LHCN-M2 (cell line): ENCODE measurements around the gene GRIK4. TPM values are rescaled to one million over a fixed set of nuclear protein-coding genes. Genes with fewer than 3 reads are reported as not detected.

Source experiments
- DNase-seq: peaks from one replicate; pipeline ENCODE4 v3.0.0-alpha.2; 2012; ENCODE audit warnings: low read depth
- total RNA-seq: library from RNA; depleted of rRNA; stranded (reverse); fragments of >200 nt; gene quantifications from 2 replicates; pipeline ENCODE4 v1.2.3, GENCODE V29; 2014

GRIK4 gene
- total RNA-seq, 1 experiment from 2014 or later, result 0.06 TPM

DNA sequence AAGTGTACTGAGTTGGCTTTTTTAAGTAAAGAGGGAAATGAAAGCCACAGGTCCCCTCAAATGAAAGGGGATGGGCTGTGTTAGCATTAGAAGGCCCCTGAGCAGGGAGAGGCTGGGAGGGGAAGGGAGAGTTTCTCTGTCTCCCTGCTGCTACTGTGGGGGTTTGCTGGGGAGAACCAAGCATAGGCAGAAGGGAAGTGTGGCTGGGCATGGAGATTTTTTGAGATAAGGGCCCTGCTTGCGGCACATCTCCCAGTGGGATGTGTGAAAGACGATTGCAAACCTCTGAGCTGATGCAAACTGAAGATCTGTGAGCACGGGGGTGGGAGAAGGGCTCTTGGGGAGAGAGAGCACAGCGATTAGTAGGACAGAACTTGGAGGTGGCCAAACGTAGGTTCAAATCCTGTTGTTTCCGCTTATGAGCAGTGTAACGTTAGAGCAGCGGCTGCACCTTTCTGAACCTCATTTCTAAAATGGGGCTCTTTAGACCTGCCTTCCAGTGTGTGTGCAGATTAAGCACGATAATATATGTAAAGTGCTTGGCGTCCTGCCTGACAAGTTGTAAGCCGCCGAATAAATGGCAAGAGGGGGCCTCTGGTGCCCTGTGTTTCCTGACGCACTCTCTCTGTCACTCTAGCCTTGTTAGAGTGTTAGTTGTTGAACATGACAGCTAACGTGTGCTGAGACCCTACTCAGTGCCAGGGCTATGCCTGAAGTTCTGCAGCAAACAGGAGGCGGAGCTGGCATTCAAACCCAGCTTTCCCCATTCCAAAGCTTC, 122.3 kb downstream of the GRIK4 start:
- no peak for DNase-seq

DNA sequence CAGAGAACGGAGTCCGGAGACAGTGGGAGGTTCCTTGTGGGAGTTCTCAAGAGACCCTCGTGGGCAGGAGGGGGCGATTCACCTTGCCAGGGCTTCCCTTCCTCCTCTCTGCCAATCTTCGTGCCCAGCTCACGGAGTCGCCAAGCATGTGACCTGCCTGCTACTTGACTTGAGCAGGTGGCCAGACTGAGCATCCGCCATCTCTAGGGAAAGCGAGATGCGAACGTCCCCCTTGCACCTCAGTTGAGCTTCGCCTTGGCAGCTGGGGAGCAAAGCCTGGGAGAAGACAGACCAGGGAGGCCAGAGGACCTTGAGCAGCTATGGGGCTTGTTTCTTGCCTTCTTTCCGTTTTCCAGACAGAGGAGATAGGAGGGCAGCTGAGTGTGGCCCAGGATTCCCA, 123.2 kb downstream of the GRIK4 start:
- DNase-seq, result no peak

DNA sequence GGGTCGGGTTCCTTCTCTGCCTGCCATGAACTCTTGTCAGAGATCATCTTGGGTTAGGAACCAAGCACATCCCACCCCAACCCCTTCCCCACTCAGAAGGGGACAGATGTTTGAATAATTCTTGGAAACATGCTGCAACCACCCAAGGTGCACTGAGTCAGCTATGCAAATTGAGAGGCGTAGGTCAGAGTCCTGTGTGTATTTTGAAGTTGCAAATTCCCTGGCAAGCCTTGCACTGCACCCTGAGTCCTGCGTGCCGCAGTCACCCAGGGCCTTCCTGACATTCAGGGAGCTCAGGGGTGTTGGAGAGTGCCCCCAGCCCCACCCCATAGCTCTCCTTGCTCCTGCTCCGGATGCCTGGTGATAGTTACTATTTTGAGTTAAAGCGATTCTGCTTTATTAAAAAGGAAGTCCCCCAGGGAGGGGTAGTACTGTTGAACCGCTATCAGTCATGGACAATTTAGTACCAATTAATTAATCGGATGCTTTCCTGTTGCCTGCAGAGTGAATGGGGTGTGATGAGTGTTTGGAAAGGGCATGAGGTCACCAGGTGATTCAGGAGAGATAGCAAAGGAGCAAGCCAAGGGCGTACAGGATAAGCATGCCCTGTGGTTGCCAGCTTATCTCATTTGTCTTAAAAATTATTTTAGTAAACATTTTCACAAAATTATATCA, 123.7 kb downstream of the GRIK4 start:
- DNase-seq, result no peak

DNA sequence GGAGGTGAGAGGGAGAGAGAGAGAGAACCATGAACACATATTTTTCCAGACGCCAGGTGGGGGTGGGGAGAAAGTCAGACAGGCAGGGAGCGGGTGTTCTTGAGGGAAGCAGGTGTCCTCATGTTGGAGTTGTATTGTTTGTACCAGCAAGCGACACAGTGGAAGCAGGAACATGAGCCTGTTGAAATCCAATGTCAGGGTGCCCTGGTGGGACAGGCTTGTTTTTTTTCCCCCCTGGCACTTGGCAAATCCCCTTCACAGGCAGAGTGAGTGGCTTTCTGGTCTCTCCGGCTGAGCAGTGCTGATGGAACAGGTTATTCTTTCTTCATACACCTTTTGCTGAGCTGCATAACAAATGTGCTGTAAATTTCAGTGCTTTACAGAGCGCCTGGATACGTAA, 125.6 kb downstream of the GRIK4 start:
- no peak for DNase-seq

DNA sequence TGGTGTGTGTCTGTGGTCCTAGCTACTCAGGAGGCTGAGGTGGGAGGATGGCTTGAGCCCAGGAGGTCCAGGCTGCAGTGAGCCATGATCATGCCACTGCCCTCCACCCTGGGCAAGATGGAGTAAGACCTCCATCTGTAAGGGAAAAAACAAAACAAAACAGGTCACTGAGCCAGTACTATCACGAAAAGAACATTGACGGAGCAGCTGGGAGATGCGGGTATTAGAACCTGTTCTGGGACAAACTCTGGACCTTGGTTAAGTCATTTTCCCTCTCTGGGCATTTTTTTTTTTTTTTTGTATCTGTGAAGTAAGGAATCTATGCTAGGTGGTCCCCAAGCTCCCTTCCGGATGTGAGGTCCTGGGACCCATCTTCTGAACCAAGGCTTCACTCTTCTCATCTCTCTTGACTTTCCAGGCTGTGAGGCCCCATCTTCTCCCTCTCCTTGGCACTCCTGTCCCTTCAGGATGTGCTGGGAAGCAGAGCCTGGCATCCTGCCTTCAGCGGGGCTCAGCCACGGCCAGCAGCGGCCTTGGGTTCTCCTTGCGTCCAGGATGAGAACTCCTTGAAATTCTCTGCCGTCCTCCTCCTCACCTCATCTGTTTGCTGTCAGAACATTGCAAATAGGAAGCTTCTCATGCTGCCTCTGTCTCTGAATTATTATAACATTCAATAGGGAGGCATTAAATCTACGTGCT, 130.8 kb downstream of the GRIK4 start:
- no peak for DNase-seq

DNA sequence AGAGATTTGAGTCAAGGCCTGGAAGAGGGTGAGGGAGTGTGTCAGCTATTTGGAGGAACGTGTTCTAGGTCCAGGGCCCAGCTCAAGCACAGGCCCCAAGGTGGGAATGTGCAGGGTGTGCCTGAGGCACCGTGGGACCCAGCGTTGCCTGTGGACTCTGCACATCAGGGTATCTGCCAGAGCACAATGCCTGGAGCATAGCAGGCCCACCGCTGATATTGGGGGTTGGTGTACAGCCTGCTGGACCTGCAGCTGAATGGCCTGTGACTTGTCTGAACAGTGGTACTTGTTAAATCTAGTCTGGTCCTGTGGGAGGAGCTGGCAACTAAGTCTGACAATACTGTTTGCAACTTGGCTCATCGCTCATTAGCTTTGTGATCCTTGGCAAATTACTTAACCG, 131.7 kb downstream of the GRIK4 start:
- no peak for DNase-seq

DNA sequence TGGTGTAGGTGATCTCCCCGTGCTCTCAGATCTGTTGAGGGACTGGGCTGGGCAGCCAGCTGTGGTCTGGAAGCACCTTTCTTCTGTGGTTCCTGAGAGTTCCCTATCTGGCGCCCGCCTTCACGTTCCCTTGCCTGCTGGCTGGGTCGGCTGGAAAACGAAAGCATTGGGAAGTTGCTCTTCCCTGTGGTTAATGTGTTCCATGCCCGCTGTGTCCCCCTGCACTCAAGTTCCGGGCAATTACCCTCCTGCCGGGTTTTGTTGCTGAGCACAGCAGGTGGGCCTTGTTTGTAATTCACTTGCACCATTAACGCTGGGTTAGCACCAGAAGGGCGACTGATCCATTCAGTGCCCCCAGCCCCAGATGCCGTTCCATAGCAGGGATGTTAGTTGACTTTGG, 134.1 kb downstream of the GRIK4 start:
- DNase-seq, result no peak

DNA sequence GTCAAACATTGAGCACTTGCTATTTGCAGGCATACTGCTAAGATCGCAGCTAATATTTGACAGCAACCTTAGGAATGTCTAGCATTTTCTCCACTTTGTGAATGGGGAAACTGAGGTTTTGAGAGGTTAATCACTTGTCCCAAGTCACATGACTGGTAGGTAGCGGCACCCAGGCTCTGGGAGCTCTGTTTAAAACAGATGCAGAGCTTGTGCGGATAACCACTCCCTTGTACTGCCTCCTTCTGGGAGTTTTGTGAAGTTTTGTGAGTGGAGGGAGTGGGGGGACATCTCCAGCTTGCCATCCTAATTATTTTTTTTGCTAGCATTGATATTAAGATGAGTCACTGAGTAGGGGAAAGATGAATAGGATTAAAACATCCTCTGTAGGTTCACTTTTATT, 134.7 kb downstream of the GRIK4 start:
- no peak for DNase-seq

DNA sequence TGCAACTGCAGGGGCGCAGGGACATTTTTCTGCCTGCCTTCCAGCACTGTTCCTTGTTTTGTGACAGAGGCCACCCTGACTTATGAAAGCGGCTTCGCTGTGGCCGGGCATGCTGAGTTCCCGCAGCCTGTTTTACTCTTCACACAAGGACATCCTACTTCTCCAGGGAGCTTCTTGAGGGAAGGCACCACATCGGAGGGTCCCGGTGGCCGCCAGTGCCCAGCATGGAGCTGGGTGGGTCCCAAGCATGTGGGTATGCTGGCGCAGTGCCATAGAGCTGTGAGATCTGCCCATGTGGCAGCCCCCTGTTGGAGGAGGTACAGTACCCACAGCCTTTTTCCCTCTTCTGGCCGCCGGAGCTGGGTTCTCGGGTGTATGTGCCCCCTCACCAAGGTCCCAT, 136.1 kb downstream of the GRIK4 start:
- DNase-seq, result no peak

DNA sequence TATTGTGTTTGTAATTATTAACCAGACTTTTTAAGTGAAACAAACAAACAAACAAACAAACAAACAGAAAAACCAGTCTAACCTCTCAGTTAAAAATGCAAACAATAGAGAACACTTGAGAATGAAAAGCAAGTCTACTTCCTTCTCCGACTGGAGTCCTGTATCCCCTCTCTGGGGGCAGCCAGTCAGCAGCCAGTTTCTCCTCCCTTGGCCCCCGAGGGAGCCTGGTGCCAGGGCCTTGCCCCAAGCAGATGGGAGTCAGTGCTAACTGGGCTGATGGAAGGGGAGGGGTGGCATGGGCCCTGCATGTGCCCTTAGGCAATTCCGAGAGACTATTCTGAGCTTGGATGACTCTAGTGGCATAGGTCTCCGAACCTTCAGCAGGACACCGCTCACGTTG, 137.2 kb downstream of the GRIK4 start:
- DNase-seq, result no peak

DNA sequence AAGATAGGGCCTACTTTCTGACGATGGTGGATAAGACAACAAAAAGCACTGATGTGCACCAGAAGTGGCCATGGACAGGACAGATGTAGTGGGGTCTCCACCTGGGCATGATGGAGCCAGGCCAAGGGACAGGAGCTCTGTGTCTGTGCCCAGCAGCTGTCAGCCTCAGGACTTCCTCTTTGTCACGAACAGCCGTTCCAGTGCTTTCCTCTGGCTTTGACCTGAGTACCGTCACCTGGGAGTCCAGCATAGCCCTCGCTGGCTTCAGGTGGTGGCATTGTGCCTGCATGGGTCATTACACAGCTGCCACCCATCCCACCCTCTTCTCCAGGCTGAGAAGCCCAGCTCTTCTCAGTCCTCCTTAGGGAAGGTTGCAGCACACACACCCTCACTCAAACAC, 137.8 kb downstream of the GRIK4 start:
- no peak for DNase-seq

DNA sequence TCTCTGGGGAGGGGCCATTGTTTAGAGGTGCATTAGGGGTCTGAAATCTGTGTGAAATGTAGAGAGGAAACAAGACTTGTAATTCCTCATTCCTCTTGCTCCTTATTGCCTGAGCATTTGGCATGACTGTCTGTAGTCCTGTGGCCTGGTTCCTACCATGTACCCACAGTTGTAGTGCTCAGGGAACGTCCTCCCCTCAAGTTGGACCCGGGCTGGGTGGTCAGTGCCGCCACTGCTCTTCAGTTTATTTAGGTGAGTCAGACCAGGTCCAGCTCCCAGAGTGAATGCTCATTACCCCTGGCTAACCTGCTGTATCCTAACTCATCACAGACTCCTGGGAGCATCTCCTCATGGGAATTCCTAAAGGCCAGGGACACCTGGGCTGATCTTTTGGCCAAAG, 139.8 kb downstream of the GRIK4 start:
- no peak for DNase-seq

DNA sequence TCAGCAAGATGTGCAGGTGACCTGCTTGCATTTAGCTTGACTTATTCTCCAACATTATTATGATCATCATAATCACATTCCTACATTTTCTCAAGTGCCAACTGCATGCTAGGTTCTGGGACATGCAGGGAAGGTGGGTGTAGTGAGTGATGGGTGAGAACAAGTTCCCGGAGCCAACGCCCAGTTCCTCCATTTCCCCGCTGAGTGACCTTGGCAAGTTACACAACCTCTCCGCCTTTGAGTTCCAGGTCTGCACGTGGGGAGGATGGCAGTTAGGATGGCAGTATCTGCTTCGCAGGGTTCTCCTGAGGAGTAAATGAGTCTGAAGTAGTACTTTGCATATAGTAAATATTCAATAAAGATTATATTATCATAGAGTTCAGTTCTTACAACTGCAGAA, 140.3 kb downstream of the GRIK4 start:
- DNase-seq, result no peak

DNA sequence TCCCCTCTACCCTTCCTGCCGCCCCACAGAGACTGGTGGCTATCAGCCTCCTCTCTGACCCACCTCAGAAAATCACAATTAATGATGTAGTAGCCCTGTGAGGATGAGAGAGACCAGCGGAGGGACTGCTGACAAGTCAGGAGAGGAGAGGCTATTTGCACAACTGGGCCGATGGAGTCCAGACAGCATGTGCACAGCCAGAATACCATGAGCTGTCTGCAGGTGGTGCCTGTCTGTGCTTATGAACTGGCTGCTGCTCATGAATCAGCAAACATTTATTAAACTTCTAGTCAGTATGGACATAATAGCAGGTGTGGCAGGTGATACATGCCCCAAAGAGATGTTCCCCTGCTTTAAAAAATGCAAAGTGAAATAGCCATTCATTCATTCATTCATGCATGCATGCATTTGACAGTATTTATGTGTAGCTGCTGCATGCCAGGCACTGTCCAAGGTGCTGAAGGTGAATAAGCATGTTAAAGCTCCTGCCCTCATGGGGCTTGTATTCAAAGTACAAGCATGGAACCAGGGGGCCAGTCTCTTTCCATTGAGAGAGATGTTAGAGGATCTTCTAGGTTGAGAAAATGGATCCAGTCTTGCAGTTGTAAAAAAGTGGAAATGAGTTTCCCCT, 141.3 kb downstream of the GRIK4 start:
- peak; percentile 3 for DNase-seq

DNA sequence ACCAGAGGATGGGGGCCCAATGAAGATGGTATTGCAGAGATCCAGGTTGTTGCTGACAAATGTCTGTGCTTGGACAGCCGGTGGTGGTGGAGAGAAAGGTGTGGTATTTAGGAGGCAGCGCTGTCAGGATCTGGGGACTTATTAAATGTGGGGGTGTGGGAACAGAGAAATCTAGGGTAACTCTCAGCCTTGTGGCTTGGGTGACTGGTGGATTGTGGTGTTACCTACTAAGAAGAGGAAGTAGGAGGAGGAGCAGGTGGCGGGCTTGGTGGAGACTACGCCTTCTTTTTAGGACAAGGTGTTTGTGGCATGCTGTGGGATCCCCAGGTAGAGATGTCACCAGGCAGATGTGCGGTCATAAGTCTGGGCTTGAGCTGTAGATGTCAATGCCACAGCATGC, 144.0 kb downstream of the GRIK4 start:
- no peak for DNase-seq

DNA sequence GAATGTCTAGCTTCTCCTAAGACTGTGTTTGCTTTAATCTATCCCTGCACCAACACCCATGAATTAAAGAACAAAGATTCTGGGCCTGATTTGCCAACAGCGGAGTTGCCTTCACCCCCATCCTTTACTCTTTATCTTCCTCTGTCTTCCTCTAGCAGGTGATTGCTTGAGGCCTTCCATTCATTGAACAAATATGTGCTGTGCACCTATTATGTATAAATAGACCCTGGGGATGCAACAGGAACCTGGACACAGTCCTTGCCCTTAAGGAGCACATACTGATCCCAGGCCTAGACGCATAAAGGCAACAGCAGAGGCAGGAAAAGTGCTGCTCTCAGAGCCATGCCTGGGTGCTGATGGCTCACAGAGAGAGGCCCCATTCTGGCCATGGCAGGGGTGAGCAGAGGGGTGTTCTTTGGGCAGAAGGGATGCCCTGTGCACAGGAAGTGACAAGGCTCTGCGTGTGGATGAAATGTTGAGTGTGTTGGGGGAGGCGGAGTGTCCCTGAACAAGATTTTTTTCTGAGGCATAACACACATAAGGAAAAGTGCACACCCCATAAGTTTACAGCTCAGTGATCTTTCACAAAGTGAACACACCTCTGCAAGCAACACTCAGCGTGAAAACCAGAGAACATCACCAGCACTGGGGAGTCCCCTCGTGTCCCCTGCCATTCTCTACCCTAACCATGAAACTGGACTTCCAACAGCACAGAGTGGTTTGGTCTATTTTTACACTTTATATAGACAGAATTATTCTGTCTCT, 145.9 kb downstream of the GRIK4 start:
- no peak for DNase-seq

DNA sequence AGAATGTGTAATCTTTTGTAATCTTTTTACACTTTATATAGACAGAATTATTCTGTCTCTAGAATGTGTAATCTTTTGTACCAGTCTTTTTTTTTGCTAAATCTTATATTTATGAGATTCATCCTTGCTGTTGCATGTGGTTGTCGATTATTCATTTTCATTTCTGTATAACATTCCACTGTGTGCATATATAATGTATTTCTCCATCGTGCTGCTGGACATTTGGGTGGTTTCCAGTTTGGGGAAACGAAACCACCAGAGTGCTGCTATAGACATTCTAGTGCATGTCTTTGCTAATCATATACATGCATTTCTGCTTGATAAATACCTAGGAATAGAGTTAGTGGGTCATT, 146.5 kb downstream of the GRIK4 start:
- no peak for DNase-seq

DNA sequence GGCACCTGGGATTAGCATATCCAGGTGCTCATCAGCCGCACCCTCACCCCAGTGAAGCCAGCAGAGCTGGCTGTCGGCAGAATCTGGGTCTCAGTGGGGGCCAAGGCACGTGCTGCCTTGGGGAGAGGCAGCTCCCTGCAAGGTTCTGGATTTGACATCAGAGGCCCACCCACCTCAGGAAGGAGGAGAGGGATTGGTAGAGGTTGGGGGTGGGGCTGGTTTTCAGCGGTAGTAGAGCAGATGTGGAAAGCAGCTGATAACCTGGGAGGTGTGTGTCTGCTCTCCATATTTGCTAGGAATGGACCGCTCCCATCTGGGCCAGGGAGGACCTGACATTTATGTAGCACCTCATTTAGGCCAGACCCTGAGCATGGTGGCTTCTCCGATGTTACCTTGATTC, 147.5 kb downstream of the GRIK4 start:
- DNase-seq, result no peak

DNA sequence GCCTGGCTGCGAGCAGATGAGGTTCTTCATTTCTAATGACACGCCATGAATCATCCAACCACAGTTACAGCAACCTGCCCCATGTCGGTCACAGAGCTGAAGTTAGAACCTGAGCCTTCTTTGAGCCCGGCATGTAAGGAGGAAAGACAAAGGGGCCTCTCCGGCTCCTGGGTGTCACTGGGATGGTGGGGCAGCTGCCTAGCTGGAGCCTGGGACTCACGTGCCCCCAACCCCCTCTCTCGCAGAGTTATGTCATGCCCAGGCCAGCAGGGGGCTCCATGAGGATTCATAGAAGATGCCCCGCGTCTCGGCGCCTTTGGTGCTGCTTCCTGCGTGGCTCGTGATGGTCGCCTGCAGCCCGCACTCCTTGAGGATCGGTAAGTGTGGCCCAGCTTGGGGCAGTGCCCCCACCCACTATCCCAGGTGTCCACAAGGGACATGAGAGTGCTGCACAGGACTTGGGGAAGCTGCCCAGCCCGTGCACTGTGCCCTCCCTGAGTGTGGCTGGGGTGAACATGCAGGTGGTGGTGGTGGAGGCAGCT, 148.5 kb downstream of the GRIK4 start:
- DNase-seq, result peak; percentile 39

DNA sequence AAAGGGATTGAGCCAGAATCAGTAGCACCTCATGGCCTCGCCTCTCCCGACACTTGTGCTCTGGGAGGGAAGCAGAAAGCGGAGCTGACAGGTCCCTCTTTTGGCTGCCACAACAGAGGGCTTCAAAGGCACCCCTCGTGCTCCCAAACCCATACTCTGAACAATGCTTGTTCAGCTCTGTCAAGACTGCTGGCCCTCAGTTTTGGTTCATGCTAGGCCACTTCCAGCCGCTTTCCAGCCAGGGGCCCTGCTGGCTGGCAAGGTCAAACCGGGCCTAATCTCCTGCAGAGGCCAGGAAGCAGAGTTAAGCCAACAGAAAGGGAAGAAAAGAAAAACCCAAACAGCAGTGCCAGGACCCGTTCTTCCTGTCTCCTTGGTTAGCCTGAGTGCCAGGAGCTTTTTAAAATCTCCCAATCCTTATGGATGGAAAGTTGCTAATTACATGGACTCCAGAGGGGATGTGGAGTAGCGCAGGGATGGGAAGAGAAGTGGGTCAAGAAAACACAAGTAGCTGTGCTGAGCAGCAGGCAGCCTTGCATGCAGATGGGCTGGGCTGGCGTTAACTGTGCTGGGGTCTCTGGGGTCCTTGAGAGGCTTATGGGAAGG, 150.6 kb downstream of the GRIK4 start:
- DNase-seq, result no peak

DNA sequence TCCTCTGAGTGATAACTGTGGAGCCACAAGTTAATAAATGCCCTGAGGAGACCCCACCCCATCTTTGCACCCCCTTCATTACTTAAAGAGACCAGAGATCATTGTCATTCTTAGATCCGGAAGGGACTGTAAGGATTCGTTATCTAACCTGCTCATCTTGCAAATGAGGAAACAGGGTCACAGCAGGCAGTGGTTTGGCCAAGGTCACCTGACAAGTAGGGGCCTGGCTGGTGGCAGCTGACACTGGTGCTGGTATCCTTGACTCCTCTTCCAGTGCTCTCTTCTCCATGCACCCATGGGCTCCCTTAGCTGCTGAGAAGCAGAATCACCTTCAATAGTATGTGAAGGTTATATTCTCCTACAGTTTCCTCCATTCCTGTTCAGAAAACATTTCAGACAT, 151.6 kb downstream of the GRIK4 start:
- no peak for DNase-seq
